Ascending aorta (tissue), 2 donors: Measurements from ENCODE around the gene DGKD. TPM values are rescaled to one million over a fixed set of nuclear protein-coding genes. Genes with fewer than 3 reads are reported as not detected.

ENCODE experiments used
- DNase-seq, 2 donors: peaks; one replicate each; pipeline ENCODE4 v3.0.0-alpha.2; 2019; ENCODE audit warnings: low spot score in 2 of 2
- H3K27ac ChIP-seq, 2 donors: fragments of 200-600 bp; sonication (generic); one replicate each; pipeline ENCODE4 v1.5.1; 2016 to 2017; ENCODE audit warnings: mild to moderate bottlenecking in 1 of 2
- H3K27me3 ChIP-seq: fragments of 200-600 bp; sonication (generic); one replicate; pipeline ENCODE4 v1.5.1; 2017
- H3K36me3 ChIP-seq, 2 donors: fragments of 200-600 bp; sonication (generic); one replicate each; pipeline ENCODE4 v1.5.1; 2016
- H3K4me1 ChIP-seq, 2 donors: fragments of 200-600 bp; sonication (generic); one replicate each; pipeline ENCODE4 v1.5.1; 2016 to 2017; ENCODE audit warnings: mild to moderate bottlenecking in 1 of 2
- H3K4me3 ChIP-seq, 2 donors: fragments of 200-600 bp; sonication (generic); one replicate each; pipeline ENCODE4 v1.5.1; 2016 to 2017; ENCODE audit warnings: mild to moderate bottlenecking in 1 of 2
- H3K9me3 ChIP-seq, 2 donors: fragments of 200-600 bp; sonication (generic); one replicate each; pipeline ENCODE4 v1.5.1; 2016
- intact Hi-C: fragments of 100-400 bp; cut with DNase I; formaldehyde crosslinking; loops from one replicate; pipeline ENCODE4 v1.15.1; 2023
- total RNA-seq: library from RNA; depleted of rRNA; stranded (reverse); fragments of >200 nt; gene quantifications from one replicate; pipeline ENCODE4 v1.1.0, GENCODE V29; 2016
- TF ChIP-seq, protein P1 (sequence below), 3 experiments: fragments of 200-600 bp in 2 of 3; fragments of 450-650 bp in 1 of 3; sonication (generic) in 2 of 3; IDR thresholded peaks; one replicate each; pipeline ENCODE4 v1.5.1; 2016 to 2019; ENCODE audit warnings: antibody characterized with exemption in 3 of 3, mild to moderate bottlenecking in 1 of 3, moderate library complexity in 1 of 3

Gene DGKD
- total RNA-seq, 1 donor from 2014 or later: 28.3 TPM

DNA sequence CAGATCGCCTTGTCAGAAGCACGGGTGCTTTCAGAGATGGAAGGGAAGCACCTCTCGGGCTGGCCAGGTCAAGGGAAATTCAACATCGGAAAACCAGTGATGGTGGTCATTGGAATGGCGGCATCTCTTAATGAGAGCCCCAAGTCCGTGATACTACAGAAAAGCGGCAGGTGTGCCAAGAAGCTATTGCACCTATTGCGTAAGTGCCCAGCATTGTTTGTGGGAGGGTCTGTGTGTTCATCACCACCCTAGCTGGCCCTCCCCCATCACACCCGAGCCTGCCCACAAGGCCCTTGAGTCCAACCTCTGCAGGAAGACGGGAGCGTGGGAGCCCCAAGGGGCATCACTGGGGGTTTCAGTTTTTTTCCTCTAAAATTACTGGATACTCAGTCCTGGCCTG is 100.7 kb downstream of the DGKD start:
- Histone ChIP-seq H3K9me3 (no peaks in the 10 kb centered on the region), H3K36me3 (peaks cover 92 to 100% of the 10 kb centered on the region in 2 donors), H3K4me1 (no peaks in the 10 kb centered on the region), H3K27ac (no peak overlapping the region), H3K27me3 (no peaks in the 10 kb centered on the region), H3K4me3 (no peak overlapping the region)
- intact Hi-C loops: no loop called here
- TF ChIP-seq, protein P1, sequence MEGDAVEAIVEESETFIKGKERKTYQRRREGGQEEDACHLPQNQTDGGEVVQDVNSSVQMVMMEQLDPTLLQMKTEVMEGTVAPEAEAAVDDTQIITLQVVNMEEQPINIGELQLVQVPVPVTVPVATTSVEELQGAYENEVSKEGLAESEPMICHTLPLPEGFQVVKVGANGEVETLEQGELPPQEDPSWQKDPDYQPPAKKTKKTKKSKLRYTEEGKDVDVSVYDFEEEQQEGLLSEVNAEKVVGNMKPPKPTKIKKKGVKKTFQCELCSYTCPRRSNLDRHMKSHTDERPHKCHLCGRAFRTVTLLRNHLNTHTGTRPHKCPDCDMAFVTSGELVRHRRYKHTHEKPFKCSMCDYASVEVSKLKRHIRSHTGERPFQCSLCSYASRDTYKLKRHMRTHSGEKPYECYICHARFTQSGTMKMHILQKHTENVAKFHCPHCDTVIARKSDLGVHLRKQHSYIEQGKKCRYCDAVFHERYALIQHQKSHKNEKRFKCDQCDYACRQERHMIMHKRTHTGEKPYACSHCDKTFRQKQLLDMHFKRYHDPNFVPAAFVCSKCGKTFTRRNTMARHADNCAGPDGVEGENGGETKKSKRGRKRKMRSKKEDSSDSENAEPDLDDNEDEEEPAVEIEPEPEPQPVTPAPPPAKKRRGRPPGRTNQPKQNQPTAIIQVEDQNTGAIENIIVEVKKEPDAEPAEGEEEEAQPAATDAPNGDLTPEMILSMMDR (IDR thresholded peaks at IDR 0.05): no peak
- no peak for DNase-seq

DNA sequence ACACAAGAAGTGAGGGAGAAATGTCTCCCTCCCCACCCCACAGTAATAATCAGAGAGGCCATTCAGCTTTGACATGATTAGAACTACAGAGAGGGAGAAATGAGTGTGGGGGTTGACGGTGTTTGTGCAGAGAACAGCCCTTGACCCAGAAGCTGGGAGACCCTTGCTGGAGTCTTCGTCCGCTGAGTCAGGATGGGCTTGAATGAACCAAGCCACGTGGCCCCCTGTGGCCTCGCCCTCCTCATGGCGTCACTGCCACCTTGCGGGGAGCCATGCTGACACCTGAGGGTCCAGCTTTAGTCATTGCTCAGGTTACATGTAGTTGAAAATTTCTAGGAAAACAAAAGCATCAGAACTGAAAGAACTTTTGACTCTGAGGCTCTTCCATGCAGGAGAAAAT is 101.2 kb downstream of the DGKD start:
- no peak for DNase-seq
- intact Hi-C loops: no loop called here
- Histone ChIP-seq H3K9me3 (no peaks in the 10 kb centered on the region), H3K27me3 (no peaks in the 10 kb centered on the region), H3K4me3 (no peak overlapping the region), H3K27ac (no peak overlapping the region), H3K36me3 (peaks cover 92 to 100% of the 10 kb centered on the region in 2 donors), H3K4me1 (no peaks in the 10 kb centered on the region)
- TF ChIP-seq, protein P1 (IDR thresholded peaks at IDR 0.05): no peak

DNA sequence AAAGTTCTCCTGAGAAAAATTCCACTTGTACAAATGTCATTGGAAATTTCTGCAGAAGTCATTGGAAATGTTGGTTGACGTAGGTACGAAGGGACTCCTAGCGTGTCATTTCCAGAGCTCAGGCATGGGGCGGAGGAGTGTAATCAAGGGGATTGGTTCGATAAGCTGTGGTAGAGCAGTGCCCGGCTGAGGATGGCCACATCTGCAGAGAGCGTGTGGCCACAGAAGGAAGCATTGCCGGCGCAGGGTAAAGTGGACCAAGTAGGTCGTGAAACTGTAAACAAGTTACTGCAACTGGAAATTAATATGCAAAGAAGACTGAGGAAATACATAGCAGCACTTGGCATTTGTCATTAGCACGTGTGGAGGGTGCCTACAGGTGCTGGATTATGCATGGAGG is 101.8 kb downstream of the DGKD start:
- TF ChIP-seq, protein P1 (IDR thresholded peaks at IDR 0.05): no peak
- peaks cover 92 to 100% of the 10 kb centered on the region in 2 donors for H3K36me3 ChIP-seq

DNA sequence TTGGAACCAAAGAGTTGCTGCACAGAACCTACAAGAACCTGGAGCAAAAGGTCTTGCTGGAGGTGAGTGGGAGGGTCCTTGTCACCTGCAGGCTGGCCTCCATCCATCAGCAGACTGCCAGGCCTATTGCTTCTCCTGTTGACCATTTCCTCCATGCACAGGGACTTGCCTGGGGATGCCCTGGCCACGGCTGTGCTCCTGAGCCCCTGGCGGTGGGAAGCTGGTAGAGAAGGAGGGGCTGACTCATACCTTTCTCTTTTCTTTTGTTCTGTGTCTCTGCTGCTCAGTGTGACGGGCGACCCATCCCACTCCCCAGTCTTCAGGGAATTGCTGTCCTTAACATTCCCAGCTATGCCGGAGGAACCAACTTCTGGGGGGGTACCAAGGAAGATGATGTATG is 102.6 kb downstream of the DGKD start:
- H3K36me3 ChIP-seq: peaks cover 92 to 100% of the 10 kb centered on the region in 2 donors
- no peaks in the 10 kb centered on the region for H3K9me3 ChIP-seq
- intact Hi-C loops: no loop called here
- no peak for DNase-seq
- no peaks in the 10 kb centered on the region for H3K4me1 ChIP-seq
- no peak overlapping the region for H3K4me3 ChIP-seq
- H3K27me3 ChIP-seq: no peaks in the 10 kb centered on the region
- TF ChIP-seq, protein P1 (IDR thresholded peaks at IDR 0.05): no peak
- H3K27ac ChIP-seq: no peak overlapping the region

More for the DNA sequence above, 101.8 kb downstream of the DGKD start:
- intact Hi-C loops: no loop called here
- no peaks in the 10 kb centered on the region for H3K27me3 ChIP-seq
- no peak for DNase-seq
- no peak overlapping the region for H3K4me3 ChIP-seq
- H3K4me1 ChIP-seq: no peaks in the 10 kb centered on the region
- no peaks in the 10 kb centered on the region for H3K9me3 ChIP-seq
- H3K27ac ChIP-seq: no peak overlapping the region

DNA sequence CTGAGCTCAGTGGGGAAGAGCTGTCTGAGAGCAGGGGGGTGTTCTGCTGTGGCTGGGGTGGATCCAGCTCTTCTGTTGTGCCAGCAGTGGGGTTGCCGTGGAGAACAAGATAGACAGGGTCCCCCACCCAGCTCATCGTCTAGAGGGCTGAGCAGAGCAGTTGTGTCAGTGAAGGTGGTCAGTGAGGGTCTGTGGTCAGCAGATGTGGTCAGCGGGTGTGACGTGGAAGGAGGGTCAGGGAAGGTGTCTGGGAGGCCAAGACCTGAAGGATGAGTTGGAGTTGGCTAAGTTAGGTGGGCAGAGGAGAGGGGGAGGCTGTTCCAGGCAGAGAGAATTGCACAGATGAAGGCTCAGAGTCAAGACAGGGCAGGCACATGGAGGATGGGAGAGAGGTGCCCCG is 103.1 kb downstream of the DGKD start:
- Histone ChIP-seq H3K4me1 (no peaks in the 10 kb centered on the region), H3K27ac (no peak overlapping the region), H3K9me3 (no peaks in the 10 kb centered on the region), H3K4me3 (no peak overlapping the region), H3K36me3 (peaks cover 92 to 100% of the 10 kb centered on the region in 2 donors), H3K27me3 (no peaks in the 10 kb centered on the region)
- TF ChIP-seq, protein P1 (IDR thresholded peaks at IDR 0.05): no peak
- intact Hi-C loops: no loop called here
- DNase-seq: no peak

DNA sequence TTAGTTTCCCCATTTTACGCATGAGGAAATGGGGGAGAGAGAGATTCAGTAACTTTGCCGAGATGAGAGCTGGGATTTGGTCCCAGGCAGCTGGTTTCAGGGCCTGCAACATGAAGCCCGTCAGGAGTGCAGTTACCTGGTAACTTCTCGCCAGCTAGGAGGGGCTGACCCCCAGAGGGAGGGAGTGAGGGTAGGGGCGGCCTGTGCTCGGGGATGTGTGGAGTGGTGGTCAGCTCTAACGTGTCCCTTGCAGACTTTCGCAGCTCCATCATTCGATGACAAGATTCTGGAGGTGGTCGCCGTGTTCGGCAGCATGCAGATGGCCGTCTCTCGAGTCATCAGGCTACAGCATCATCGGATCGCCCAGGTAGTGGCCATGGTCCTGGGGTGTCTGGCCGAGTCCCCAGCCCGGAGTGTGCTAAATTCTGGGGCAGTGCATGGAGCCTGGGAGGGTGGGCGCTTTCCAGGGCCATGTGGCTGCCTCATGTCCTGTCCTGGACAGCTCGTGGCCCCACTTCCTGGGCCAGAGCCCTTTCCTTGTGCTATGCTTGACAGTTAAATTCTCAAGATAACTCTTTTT is 103.8 kb downstream of the DGKD start:
- H3K36me3 ChIP-seq: peaks cover 92 to 100% of the 10 kb centered on the region in 2 donors
- no peaks in the 10 kb centered on the region for H3K4me1 ChIP-seq
- no peaks in the 10 kb centered on the region for H3K9me3 ChIP-seq
- H3K4me3 ChIP-seq: no peak overlapping the region
- intact Hi-C loops: no loop called here
- no peaks in the 10 kb centered on the region for H3K27me3 ChIP-seq
- TF ChIP-seq, protein P1 (IDR thresholded peaks at IDR 0.05): no peak
- no peak overlapping the region for H3K27ac ChIP-seq
- no peak for DNase-seq
